Nephron (organoid): Measurements from ENCODE around the gene FILIP1.
"Not testable (repeated sequence)": the region's sequence is repeated elsewhere in the genome, so short reads cannot be mapped to it uniquely, and the experiment has no call there.

Experiments
- H3K27ac Mint-ChIP-seq, 3 experiments: 2 replicates each; pipeline ENCODE4 v1.8.0; 2020; ENCODE audit warnings: mixed read lengths in 3 of 3, mild to moderate bottlenecking in 2 of 3, moderate library complexity in 1 of 3
- H3K27me3 Mint-ChIP-seq: 2 replicates; pipeline ENCODE4 v1.8.0; 2021; ENCODE audit warnings: low read depth, mild to moderate bottlenecking, moderate library complexity, mixed read lengths
- H3K36me3 Mint-ChIP-seq: 2 replicates; pipeline ENCODE4 v1.8.0; 2020; ENCODE audit warnings: low read depth, mixed read lengths
- H3K4me1 Mint-ChIP-seq: 2 replicates; pipeline ENCODE4 v1.8.0; 2020; ENCODE audit warnings: mixed read lengths
- H3K4me3 Mint-ChIP-seq, 3 experiments: 2 replicates each; pipeline ENCODE4 v1.8.0; 2020; ENCODE audit warnings: mild to moderate bottlenecking in 3 of 3, mixed read lengths in 3 of 3, moderate library complexity in 2 of 3
- H3K9me3 Mint-ChIP-seq: 2 replicates; pipeline ENCODE4 v1.8.0; 2020; ENCODE audit warnings: mixed read lengths
- TF ChIP-seq, protein P1 (sequence below), 3 experiments: fragments of 200-600 bp; sonication (generic); IDR thresholded peaks; one replicate each; pipeline ENCODE4 v1.5.0; 2021; ENCODE audit warnings: antibody characterized with exemption in 3 of 3; ENCODE audit not compliant: unreplicated experiment in 3 of 3

FILIP1 gene

DNA sequence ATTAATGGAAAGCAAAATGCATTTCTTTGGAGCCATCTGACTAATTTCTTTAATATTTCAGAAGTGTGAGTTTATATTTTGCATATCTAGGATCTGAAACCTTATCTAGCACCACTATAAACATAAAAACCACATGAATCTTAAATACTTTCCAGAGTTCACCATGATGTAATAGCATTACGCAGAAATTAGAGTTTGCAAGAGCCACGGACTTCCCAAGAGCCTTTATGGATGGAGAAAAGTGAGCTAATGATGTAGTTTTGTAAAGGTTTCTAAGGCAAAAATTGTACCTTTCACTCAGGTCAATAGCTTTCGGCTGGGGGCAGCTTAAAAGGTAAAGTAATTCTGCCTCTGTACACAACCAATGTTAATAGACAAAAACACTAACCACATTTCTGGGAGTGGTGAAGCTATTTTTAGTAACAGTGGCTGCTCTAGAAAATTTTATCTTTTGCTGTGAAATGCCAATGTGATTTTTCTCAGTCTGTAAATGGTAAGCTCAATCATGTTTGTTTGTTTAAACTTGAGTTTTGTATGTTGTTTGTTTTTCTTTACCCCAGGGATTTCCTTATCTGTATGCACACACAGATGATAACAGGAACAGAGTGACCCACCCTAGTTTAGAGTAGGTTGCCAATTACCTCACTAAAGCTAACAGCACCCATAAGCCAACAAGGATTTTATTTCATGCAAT, 80.5 kb downstream of the FILIP1 start:
- TF ChIP-seq, protein P1, sequence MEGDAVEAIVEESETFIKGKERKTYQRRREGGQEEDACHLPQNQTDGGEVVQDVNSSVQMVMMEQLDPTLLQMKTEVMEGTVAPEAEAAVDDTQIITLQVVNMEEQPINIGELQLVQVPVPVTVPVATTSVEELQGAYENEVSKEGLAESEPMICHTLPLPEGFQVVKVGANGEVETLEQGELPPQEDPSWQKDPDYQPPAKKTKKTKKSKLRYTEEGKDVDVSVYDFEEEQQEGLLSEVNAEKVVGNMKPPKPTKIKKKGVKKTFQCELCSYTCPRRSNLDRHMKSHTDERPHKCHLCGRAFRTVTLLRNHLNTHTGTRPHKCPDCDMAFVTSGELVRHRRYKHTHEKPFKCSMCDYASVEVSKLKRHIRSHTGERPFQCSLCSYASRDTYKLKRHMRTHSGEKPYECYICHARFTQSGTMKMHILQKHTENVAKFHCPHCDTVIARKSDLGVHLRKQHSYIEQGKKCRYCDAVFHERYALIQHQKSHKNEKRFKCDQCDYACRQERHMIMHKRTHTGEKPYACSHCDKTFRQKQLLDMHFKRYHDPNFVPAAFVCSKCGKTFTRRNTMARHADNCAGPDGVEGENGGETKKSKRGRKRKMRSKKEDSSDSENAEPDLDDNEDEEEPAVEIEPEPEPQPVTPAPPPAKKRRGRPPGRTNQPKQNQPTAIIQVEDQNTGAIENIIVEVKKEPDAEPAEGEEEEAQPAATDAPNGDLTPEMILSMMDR (IDR thresholded peaks at IDR 0.05; ENCODE audit: unreplicated experiment in 3 of 3), result no peak
- Mint-ChIP-seq H3K27ac (peak overlapping the region in 2 of 3 experiments; percentile 26 to 33), H3K27me3 (no peaks in the 10 kb centered on the region), H3K4me1 (peaks cover 16% of the 10 kb centered on the region), H3K36me3 (no peaks in the 10 kb centered on the region), H3K4me3 (no peak overlapping the region), H3K9me3 (peaks cover 18% of the 10 kb centered on the region)

DNA sequence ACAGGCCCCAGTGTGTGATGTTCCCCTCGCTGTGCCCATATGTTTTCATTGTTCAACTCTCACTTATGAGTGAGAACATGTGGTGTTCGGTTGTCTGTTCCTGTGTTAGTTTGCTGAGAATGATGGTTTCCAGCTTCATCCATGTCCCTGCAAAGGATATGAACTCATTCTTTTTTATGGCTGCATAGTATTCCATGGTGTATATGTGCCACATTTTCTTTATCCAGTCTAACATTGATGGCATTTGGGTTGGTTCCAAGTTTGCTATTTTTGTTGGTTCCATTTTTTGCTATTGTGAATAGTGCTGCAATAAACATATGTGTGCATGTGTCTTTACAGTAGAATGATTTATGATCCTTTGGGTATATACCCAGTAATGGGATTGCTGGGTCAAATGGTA, 83.0 kb downstream of the FILIP1 start:
- H3K27ac Mint-ChIP-seq, H3K4me3 Mint-ChIP-seq, H3K36me3 Mint-ChIP-seq, H3K27me3 Mint-ChIP-seq: not testable (repeated sequence)
- H3K9me3 Mint-ChIP-seq, result peaks cover 18% of the 10 kb centered on the region
- peaks cover 13% of the 10 kb centered on the region for H3K4me1 Mint-ChIP-seq

DNA sequence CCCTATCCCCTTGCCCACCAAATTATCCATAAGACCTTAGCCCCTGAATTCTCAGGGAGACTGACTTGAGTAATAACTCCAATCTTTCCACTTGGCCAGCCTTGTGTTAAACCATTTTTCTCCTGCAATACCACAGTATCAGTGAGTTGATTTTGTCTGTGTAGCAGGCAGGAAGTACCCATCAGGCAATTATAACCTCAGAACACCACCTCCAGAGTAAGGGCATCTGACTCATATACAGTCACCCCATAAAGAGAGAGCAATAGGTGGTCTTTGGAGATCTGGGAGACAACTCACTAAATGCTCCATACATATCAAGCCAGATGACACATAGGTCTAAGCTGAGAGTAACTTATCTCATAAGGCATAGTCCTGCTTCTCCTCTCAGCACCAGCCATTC, 83.7 kb downstream of the FILIP1 start:
- Mint-ChIP-seq H3K4me3 (no peak overlapping the region), H3K4me1 (peaks cover 13% of the 10 kb centered on the region), H3K27ac (peak overlapping the region in 1 of 3 experiments; percentile 2), H3K27me3 (no peaks in the 10 kb centered on the region), H3K36me3 (no peaks in the 10 kb centered on the region), H3K9me3 (peaks cover 18% of the 10 kb centered on the region)
- TF ChIP-seq, protein P1 (IDR thresholded peaks at IDR 0.05; ENCODE audit: unreplicated experiment in 3 of 3), result no peak

DNA sequence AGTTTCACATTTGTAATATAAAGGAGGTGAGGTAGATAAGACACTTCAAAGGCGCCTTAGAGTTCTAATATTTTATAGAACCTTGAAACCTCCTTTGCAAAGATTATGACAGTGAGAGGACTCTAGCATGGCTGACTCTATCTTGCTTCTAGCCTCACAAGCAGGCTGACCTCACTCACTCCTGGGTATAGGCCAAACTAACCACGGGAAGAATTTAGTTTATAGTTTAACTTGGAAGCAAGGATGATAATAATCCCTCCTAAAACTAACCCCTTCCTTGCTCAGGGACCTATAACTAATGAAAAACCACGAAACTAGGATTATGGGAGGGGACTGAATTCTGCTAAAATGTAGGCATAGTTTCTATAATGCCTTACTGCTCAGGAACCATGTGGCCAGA, 84.3 kb downstream of the FILIP1 start:
- peaks cover 13% of the 10 kb centered on the region for H3K4me1 Mint-ChIP-seq
- H3K27me3 Mint-ChIP-seq, result no peaks in the 10 kb centered on the region
- no peaks in the 10 kb centered on the region for H3K36me3 Mint-ChIP-seq
- H3K9me3 Mint-ChIP-seq, result peaks cover 18% of the 10 kb centered on the region
- H3K27ac Mint-ChIP-seq, result no peak overlapping the region
- TF ChIP-seq, protein P1 (IDR thresholded peaks at IDR 0.05; ENCODE audit: unreplicated experiment in 3 of 3), result no peak
- no peak overlapping the region for H3K4me3 Mint-ChIP-seq

DNA sequence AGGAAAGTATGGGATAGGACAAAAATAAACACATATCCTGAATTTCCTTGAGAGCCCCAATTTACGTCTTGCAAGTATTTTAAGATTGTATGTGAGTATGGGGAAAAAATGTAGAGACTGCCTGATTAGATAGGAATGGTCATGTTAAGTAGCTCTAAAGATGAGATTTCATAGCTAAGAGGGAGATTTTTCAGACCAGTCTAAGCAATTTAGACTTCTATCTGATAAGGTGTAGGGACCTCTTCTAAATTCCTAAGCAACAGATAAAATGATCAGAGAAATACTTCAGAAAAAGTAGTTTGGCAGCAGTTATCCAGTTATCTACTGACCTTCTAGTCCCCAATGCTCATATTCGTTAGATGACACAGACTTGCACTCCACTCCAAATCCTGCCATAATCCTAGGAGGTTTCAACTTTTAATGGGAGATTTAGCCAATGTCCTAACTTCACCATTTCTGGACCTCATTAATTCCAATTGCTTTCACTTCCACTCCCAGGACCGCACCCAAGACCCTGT, 90.0 kb downstream of the FILIP1 start:
- H3K9me3 Mint-ChIP-seq, result no peaks in the 10 kb centered on the region
- H3K4me3 Mint-ChIP-seq, result no peak overlapping the region
- no peaks in the 10 kb centered on the region for H3K27me3 Mint-ChIP-seq
- TF ChIP-seq, protein P1 (IDR thresholded peaks at IDR 0.05; ENCODE audit: unreplicated experiment in 3 of 3), result no peak
- H3K4me1 Mint-ChIP-seq, result peaks cover 6% of the 10 kb centered on the region
- no peak overlapping the region for H3K27ac Mint-ChIP-seq
- no peaks in the 10 kb centered on the region for H3K36me3 Mint-ChIP-seq

DNA sequence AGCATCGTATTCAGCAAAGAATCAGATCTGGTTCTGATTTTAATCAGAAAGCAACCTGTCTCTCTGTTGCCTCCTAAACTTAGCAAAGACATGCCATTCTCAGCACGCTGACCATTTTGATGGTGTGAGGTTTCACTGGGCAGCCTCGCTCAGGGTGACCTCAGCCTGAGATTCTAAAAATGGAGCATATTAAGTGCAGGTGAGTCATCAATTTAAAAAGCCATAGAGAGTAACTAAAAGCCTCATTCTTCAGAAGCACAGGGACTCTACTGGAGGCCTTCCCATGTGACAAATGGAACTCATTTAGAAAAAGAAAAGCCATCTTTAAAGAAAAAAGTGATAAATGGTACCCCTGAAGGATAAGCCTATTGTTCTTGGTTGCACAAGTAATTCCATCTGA, 91.3 kb downstream of the FILIP1 start:
- TF ChIP-seq, protein P1 (IDR thresholded peaks at IDR 0.05; ENCODE audit: unreplicated experiment in 3 of 3), result no peak
- no peak overlapping the region for H3K4me3 Mint-ChIP-seq
- no peak overlapping the region for H3K27ac Mint-ChIP-seq
- H3K9me3 Mint-ChIP-seq, result no peaks in the 10 kb centered on the region
- peaks cover 18% of the 10 kb centered on the region for H3K4me1 Mint-ChIP-seq
- H3K36me3 Mint-ChIP-seq, result no peaks in the 10 kb centered on the region
- H3K27me3 Mint-ChIP-seq, result no peaks in the 10 kb centered on the region
